ENCODE data around the gene IL15RA.

DNA sequence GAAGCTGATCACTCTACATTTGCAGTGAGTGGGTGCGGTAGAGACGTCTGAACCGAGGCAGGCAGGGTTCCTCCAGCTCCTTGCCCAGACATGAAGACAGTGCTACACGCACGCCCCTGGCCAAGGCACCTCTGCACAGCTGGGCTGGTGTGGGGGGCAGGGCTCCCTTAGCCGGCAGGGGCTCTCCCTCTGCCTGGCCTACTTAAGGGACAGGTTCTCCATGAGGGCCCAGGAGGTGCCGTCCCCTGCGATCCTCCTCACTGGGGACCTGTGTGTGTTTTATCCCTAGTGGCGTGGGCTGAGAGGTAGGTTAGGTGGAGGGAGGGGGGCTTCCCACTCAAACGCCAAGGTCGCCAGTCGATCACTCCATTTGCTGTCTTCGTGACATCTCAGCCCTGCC is 35.3 kb downstream of the IL15RA start:
- no peak for TF ChIP-seq POLR2A (IDR thresholded peaks at IDR 0.05)
- TF ChIP-seq, protein P1, sequence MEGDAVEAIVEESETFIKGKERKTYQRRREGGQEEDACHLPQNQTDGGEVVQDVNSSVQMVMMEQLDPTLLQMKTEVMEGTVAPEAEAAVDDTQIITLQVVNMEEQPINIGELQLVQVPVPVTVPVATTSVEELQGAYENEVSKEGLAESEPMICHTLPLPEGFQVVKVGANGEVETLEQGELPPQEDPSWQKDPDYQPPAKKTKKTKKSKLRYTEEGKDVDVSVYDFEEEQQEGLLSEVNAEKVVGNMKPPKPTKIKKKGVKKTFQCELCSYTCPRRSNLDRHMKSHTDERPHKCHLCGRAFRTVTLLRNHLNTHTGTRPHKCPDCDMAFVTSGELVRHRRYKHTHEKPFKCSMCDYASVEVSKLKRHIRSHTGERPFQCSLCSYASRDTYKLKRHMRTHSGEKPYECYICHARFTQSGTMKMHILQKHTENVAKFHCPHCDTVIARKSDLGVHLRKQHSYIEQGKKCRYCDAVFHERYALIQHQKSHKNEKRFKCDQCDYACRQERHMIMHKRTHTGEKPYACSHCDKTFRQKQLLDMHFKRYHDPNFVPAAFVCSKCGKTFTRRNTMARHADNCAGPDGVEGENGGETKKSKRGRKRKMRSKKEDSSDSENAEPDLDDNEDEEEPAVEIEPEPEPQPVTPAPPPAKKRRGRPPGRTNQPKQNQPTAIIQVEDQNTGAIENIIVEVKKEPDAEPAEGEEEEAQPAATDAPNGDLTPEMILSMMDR (IDR thresholded peaks at IDR 0.05): no peak

Measured in esophagus squamous epithelium (tissue), 4 donors.